GM18861 (cell line): ENCODE measurements around the gene CCDC57.
"Not testable (repeated sequence)": the region's sequence is repeated elsewhere in the genome, so short reads cannot be mapped to it uniquely, and the experiment has no call there.

Source experiments
- ATAC-seq: cut with Tn5 transposase; IDR thresholded peaks from one replicate; pipeline ENCODE4 v1.9.1; 2021; ENCODE audit not compliant: unreplicated experiment

Gene CCDC57

DNA sequence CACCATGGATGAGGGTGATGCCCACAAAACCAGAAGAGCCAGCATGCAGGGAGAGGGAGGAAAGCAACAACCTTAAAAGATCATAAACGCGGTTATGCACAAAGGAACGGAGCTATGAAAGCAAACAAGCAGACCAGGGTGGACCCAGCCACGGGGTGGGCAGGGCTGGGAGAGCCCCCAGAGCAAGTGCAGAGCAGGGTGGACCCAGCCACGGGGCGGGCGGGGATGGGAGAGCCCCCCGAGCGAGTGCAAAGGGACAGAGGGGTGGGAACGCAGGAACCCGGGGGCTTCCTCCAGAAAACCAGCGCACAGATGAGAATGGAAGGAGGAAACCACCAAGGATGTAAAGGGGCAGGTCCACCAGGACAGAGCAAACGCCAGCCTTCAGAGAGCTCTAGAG, 33.2 kb downstream of the CCDC57 start:
- no peak for ATAC-seq

DNA sequence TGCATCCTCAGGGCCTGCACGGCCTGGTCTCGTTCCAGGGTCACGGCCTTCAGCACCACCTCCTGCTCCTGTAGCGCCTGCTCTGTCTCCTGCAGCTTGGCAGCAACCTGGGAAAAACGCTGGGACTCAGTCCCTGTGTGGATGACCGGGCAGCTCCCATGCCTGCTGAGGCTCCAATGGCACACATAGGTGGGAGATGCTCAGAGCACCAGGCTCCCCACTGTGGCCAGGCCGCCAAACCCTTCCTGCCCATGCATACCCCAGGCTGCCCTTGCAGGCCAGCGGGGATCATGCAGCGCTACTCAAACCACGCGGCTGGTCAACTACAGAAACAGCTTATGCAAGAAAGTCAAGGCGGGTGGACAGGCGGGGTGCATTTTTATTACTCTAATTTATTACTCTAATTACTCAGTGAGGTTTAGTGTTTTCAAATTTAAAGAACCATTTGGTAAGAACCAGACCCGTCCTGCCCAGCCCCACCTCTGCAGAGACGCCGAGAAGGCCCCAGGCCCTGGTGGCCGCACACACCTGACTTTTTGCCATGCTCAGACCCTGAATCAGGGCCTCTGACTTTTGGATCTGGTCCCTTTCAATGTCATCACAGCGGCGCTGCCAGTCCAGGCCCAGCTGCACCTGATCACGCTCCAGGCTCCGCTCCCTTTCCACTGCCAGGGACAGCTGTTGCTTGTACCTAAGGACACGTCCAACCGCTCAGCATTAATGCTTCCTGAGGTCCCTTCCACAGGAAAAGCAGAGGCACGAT, 34.0 kb downstream of the CCDC57 start:
- ATAC-seq = no peak

GRCh38 chr17:82177761-82178498, 34.7 kb downstream of the CCDC57 start:
- ATAC-seq = no peak

DNA sequence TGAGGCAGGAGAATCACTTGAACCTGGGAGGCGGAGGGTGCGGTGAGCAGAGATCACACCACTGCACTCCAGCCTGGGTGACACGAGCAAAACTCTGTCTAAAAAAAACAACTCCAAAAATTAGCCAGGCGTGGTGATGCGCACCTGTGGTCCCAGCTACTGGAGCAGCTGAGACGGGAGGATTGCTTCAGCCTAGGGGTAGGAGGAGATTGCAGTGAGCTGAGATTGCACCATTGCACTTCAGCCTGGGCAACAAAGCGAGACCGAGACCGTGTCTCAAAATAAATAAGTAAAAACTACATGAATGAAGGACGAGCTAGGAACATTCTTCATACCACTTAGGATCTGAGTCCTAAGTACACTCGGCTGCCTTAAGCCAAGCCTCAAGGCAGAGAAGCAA, 35.4 kb downstream of the CCDC57 start:
- no peak for ATAC-seq

- no peak for ATAC-seq
These were observed 36.7 kb downstream of the CCDC57 start for GRCh38 chr17:82175951-82176350.

DNA sequence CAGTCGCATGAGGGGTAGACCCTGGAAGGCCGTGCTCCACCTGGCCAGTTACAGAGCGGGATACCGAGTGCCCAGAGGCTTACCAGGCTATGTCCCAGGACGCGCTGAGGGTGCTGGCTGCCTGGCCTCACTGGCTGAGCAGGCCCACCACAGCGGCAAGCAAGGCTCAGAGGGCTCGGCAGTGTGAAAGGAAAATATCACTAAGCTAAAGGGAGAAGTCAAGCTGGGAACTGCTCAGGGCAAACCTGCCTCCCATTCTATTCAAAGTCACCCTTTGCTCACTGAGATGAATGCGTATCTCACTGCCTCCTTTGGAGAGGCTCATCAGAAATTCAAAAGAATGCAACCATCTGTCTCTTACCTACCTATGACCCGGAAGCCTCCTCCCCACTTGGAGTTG, 37.4 kb downstream of the CCDC57 start:
- ATAC-seq = no peak

- not testable (repeated sequence) for ATAC-seq
These were observed 38.4 kb downstream of the CCDC57 start for GRCh38 chr17:82174042-82174857.

GRCh38 chr17:82173351-82174041, 39.1 kb downstream of the CCDC57 start:
- ATAC-seq = no peak

GRCh38 chr17:82172486-82173160, 40.0 kb downstream of the CCDC57 start:
- ATAC-seq = no peak

- no peak for ATAC-seq
These were observed 40.8 kb downstream of the CCDC57 start for GRCh38 chr17:82171750-82172375.

GRCh38 chr17:82170412-82170961, 42.2 kb downstream of the CCDC57 start:
- no peak for ATAC-seq

DNA sequence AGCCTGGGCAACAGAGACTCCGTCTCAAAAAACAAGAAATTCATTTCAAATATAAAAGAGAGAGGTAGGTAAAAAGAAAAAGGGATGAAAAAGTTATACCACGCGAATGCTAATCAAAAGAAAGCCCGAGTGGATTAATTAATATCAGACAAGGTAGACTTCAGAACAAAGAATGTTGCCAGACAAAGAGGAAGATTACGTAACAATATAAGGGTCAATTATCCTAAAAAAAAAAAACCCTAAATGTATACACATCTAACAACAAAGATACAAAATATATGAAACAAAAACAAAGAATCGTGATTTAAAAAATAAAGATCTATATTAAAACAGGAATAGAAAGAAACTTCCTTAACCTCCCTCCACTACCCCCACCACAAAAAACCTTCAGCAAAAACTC, 44.1 kb downstream of the CCDC57 start:
- ATAC-seq = no peak

- no peak for ATAC-seq
These were observed 45.6 kb downstream of the CCDC57 start for GRCh38 chr17:82167028-82167427.

GRCh38 chr17:82164853-82165252, 47.8 kb downstream of the CCDC57 start:
- ATAC-seq = no peak

DNA sequence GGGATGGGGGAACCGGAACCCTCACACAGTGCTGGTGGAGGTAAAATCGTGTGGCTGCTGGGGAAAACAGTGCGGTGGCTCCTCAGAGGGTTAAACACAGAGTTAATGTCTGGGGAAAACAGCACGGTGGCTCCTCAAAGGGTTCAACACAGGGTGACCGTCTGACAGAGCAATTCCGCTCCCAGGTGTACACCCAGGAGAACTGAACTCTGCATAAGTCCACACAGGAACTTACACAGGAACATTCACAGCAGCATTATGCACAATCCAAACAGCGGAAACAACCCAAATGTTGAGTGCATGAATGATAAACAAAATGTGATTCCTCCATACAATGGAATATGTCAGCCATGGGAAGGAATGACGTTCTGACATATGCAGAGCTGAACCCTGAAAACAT, 51.4 kb downstream of the CCDC57 start:
- no peak for ATAC-seq

GRCh38 chr17:82160075-82160474, 52.6 kb downstream of the CCDC57 start:
- ATAC-seq = no peak

DNA sequence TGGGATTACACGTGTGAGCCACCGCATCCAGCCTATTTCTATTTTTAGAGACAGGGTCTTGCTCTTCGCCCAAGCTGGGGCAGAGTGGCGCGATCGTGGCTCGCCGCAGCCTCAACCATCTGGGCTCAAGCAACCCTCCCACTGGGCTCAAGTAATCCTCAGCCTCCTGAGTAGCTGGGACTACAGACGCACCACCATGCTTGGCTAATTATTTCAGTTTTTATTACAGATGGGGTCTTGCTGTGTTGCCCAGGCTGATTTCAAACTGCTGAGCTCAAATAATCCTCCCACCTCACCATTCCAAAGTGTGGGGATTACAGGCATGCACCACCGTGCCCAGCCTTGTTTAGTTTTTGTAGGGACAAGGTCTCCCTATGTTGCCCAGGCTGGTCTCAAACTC, 53.8 kb downstream of the CCDC57 start:
- no peak for ATAC-seq

DNA sequence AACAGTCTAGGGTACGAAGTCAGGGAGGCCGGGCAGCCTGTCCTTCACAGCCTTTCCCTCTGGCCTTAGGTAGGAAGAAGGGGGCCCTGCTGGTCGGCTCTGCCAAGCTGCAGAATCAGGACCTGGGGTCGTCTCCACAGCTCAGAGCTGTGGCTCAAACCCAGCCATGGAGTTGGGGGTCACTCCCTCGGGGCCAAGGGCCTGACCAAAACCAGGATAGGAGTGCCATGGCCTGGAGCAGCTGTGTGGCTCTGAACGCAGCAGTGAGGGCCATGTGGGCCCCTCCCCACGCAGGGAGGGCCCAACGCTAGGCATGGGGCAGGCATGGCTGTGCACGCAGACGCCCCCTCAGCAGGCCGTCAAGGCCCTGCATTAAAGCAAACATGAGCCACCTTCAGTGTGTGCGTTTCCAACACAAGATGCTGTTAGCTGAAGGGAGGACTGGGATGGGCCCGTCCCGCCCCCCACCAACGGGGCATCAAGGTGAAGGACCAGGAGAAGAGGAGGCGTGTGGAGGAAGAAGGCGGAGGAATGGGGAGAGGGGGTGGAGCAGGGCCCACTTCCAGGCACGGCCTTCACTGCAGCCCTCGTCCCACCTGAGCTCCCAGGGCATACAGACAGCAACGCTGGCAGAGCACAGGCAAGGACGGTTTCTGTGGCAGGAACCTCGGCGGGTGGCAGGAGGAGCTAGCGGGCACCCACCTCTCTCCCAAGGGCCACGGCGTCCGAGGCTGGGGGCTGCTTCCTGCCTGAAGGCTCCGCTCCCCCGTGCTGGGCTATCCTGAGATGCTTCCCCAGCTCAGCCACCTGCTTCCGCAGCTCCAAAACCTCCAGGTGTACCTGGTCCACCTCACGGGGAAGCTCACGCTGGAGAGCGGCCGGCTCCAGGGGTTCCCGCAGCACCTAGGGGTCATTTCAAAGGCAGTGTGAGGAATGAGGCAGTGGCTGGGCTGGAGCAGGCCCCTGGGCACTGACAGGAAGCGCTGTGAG, 55.3 kb downstream of the CCDC57 start:
- no peak for ATAC-seq
